GM23338 (cell line): ENCODE data around the gene BMAL1. TPM values are rescaled to one million over a fixed set of nuclear protein-coding genes. Genes with fewer than 3 reads are reported as not detected.

Experiments used
- EZH2phosphoT487 ChIP-seq: fragments of 200-600 bp; sonication (generic); IDR thresholded peaks from one replicate; pipeline ENCODE4 v1.8.1; 2018; ENCODE audit warnings: antibody characterized with exemption; ENCODE audit not compliant: unreplicated experiment
- JUNB ChIP-seq: IDR thresholded peaks from one replicate; pipeline ENCODE4 v1.6.1; 2016; ENCODE audit warnings: antibody characterized with exemption; ENCODE audit not compliant: unreplicated experiment
- NANOG ChIP-seq: IDR thresholded peaks from 2 replicates; pipeline ENCODE4 v1.6.1; 2016; ENCODE audit warnings: antibody characterized with exemption, borderline replicate concordance
- ZNF114 ChIP-seq: fragments of 250-450 bp; sonication (Bioruptor Pico); IDR thresholded peaks from 2 replicates; pipeline ENCODE4 v1.5.0; 2020; ENCODE audit warnings: mild to moderate bottlenecking, moderate library complexity
- ZNF331 ChIP-seq: fragments of 250-450 bp; sonication (Bioruptor Pico); IDR thresholded peaks from 2 replicates; pipeline ENCODE4 v1.5.0; 2020; ENCODE audit warnings: low read depth, mild to moderate bottlenecking, moderate library complexity
- polyA plus RNA-seq: library from polyadenylated mRNA; unstranded; fragments of >200 nt; fragmentation: Nextera tagmentation; extraction: Ambion mirVana; gene quantifications from 2 replicates; pipeline ENCODE4 v1.2.1, GENCODE V29; 2016
- total RNA-seq: library from RNA; depleted of rRNA; stranded (reverse); fragments of >200 nt; shearing (Covaris generic); gene quantifications from 2 replicates; pipeline ENCODE4 v1.2.3, GENCODE V29; 2014
- TF ChIP-seq, protein P1 (sequence below): fragments of 250-450 bp; sonication (Bioruptor Pico); IDR thresholded peaks from 2 replicates; pipeline ENCODE4 v1.5.0; 2020; ENCODE audit warnings: mild to moderate bottlenecking, moderate library complexity
- TF ChIP-seq, protein P2 (sequence below): IDR thresholded peaks from one replicate; pipeline ENCODE4 v1.6.1; 2018; ENCODE audit warnings: antibody characterized with exemption; ENCODE audit not compliant: unreplicated experiment
- TF ChIP-seq, protein P3 (sequence below): IDR thresholded peaks from 2 replicates; pipeline ENCODE4 v1.6.1; 2016; ENCODE audit warnings: antibody characterized with exemption

The BMAL1 gene
- total and polyA plus RNA-seq, 2 experiments from 2014 or later: 5.1 to 7.2 TPM

DNA sequence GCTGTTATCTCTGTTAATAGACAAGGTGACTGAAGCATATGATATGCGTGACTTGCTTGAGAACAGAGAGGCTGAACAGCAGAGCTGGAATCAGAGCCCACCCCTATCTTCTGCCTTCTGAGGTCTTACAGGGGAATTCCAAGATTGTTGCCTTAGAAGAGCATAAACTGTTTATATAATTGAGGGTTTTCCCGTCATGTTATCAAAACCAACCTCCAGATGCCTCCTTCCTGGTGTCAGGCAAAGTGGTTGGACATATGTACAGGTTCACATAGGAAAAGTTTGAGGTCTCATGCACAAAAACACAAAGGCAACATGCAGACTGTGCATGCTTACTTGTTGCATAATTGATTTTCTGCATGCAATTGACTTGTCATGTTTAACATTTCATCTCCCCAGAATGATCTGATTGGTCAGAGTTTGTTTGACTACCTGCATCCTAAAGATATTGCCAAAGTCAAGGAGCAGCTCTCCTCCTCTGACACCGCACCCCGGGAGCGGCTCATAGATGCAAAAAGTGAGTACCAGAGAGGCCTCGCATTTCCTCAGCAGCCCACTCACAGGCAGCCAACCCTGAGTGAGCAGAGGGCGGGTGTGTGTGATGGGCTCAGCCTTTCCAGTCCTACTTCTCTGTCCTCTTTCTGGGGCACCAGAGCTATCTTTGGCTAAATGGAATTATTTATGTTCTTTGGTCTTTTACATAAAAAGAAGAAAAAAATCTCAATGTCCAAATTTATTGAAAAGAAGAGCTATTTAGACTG is 88.9 kb downstream of the BMAL1 start (continued):
- TF ChIP-seq, protein P1, sequence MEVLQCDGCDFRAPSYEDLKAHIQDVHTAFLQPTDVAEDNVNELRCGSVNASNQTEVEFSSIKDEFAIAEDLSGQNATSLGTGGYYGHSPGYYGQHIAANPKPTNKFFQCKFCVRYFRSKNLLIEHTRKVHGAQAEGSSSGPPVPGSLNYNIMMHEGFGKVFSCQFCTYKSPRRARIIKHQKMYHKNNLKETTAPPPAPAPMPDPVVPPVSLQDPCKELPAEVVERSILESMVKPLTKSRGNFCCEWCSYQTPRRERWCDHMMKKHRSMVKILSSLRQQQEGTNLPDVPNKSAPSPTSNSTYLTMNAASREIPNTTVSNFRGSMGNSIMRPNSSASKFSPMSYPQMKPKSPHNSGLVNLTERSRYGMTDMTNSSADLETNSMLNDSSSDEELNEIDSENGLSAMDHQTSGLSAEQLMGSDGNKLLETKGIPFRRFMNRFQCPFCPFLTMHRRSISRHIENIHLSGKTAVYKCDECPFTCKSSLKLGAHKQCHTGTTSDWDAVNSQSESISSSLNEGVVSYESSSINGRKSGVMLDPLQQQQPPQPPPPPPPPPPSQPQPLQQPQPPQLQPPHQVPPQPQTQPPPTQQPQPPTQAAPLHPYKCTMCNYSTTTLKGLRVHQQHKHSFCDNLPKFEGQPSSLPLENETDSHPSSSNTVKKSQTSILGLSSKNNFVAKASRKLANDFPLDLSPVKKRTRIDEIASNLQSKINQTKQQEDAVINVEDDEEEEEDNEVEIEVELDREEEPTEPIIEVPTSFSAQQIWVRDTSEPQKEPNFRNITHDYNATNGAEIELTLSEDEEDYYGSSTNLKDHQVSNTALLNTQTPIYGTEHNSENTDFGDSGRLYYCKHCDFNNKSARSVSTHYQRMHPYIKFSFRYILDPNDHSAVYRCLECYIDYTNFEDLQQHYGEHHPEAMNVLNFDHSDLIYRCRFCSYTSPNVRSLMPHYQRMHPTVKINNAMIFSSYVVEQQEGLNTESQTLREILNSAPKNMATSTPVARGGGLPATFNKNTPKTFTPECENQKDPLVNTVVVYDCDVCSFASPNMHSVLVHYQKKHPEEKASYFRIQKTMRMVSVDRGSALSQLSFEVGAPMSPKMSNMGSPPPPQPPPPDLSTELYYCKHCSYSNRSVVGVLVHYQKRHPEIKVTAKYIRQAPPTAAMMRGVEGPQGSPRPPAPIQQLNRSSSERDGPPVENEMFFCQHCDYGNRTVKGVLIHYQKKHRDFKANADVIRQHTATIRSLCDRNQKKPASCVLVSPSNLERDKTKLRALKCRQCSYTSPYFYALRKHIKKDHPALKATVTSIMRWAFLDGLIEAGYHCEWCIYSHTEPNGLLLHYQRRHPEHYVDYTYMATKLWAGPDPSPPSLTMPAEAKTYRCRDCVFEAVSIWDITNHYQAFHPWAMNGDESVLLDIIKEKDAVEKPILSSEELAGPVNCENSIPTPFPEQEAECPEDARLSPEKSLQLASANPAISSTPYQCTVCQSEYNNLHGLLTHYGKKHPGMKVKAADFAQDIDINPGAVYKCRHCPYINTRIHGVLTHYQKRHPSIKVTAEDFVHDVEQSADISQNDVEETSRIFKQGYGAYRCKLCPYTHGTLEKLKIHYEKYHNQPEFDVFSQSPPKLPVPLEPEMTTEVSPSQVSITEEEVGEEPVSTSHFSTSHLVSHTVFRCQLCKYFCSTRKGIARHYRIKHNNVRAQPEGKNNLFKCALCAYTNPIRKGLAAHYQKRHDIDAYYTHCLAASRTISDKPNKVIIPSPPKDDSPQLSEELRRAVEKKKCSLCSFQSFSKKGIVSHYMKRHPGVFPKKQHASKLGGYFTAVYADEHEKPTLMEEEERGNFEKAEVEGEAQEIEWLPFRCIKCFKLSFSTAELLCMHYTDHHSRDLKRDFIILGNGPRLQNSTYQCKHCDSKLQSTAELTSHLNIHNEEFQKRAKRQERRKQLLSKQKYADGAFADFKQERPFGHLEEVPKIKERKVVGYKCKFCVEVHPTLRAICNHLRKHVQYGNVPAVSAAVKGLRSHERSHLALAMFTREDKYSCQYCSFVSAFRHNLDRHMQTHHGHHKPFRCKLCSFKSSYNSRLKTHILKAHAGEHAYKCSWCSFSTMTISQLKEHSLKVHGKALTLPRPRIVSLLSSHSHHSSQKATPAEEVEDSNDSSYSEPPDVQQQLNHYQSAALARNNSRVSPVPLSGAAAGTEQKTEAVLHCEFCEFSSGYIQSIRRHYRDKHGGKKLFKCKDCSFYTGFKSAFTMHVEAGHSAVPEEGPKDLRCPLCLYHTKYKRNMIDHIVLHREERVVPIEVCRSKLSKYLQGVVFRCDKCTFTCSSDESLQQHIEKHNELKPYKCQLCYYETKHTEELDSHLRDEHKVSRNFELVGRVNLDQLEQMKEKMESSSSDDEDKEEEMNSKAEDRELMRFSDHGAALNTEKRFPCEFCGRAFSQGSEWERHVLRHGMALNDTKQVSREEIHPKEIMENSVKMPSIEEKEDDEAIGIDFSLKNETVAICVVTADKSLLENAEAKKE (CRISPR knock-in tag): no peak
- TF ChIP-seq, protein P2, sequence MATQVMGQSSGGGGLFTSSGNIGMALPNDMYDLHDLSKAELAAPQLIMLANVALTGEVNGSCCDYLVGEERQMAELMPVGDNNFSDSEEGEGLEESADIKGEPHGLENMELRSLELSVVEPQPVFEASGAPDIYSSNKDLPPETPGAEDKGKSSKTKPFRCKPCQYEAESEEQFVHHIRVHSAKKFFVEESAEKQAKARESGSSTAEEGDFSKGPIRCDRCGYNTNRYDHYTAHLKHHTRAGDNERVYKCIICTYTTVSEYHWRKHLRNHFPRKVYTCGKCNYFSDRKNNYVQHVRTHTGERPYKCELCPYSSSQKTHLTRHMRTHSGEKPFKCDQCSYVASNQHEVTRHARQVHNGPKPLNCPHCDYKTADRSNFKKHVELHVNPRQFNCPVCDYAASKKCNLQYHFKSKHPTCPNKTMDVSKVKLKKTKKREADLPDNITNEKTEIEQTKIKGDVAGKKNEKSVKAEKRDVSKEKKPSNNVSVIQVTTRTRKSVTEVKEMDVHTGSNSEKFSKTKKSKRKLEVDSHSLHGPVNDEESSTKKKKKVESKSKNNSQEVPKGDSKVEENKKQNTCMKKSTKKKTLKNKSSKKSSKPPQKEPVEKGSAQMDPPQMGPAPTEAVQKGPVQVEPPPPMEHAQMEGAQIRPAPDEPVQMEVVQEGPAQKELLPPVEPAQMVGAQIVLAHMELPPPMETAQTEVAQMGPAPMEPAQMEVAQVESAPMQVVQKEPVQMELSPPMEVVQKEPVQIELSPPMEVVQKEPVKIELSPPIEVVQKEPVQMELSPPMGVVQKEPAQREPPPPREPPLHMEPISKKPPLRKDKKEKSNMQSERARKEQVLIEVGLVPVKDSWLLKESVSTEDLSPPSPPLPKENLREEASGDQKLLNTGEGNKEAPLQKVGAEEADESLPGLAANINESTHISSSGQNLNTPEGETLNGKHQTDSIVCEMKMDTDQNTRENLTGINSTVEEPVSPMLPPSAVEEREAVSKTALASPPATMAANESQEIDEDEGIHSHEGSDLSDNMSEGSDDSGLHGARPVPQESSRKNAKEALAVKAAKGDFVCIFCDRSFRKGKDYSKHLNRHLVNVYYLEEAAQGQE: no peak
- TF ChIP-seq NANOG: no peak
- TF ChIP-seq ZNF114 (CRISPR knock-in tag): no peak
- no peak for TF ChIP-seq JUNB
- TF ChIP-seq ZNF331 (CRISPR knock-in tag): no peak
- no peak for TF ChIP-seq EZH2phosphoT487
- TF ChIP-seq, protein P3, sequence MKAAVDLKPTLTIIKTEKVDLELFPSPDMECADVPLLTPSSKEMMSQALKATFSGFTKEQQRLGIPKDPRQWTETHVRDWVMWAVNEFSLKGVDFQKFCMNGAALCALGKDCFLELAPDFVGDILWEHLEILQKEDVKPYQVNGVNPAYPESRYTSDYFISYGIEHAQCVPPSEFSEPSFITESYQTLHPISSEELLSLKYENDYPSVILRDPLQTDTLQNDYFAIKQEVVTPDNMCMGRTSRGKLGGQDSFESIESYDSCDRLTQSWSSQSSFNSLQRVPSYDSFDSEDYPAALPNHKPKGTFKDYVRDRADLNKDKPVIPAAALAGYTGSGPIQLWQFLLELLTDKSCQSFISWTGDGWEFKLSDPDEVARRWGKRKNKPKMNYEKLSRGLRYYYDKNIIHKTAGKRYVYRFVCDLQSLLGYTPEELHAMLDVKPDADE: no peak
